ENCODE data around the gene DSG2.

DNA sequence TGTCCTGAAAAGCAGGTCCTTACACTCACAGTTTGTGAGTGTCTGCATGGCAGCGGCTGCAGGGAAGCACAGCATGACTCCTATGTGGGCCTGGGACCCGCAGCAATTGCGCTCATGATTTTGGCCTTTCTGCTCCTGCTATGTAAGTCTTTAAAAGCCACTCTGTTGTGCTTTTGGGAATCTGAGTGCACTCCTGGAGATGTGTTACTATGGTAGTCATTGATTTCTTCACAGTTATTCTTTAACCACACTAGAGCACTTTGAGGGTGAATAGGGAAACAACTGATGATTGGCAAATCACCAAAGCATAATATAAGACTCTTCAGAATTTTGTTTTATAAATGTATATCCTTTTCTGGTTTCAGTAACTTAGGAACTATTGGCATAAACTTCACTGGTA, 40.9 kb downstream of the DSG2 start:
- TF ChIP-seq CTCF (IDR thresholded peaks at IDR 0.05; ENCODE audit: poor library complexity) (no peak), EZH2phosphoT487 (IDR thresholded peaks at IDR 0.05; ENCODE audit: low read depth, severe bottlenecking, unreplicated experiment) (no peak)
